ENCODE results near the gene TEX19. TPM values are rescaled to one million over a fixed set of nuclear protein-coding genes. Genes with fewer than 3 reads are reported as not detected.
"Not testable (repeated sequence)": the region's sequence is repeated elsewhere in the genome, so short reads cannot be mapped to it uniquely, and the experiment has no call there.

TEX19 gene
- total RNA-seq, 1 experiment from 2014 or later = 0.24 TPM

GRCh38 chr17:82408938-82409318 lies 49.9 kb downstream of the TEX19 start:
- H3K9me2 ChIP-seq (ENCODE audit: insufficient read depth) = no peaks in the 10 kb centered on the region
- H3K9me3 ChIP-seq (ENCODE audit: insufficient read depth, low read depth) = no peaks in the 10 kb centered on the region
- ChIA-PET CTCF (no interaction called here), POLR2A (ENCODE audit: unreplicated experiment) (no interaction called here)
- H3K27ac ChIP-seq = no peak overlapping the region
- H3K4me1 ChIP-seq (replicated peaks; ENCODE audit: insufficient read depth) = no peaks in the 10 kb centered on the region
- intact Hi-C loops (cut with micrococcal nuclease; ENCODE audit: unreplicated experiment) = no loop called here
- TF ChIP-seq EZH2 (IDR thresholded peaks at IDR 0.05; ENCODE audit: low read depth) = no peak
- no peak for TF ChIP-seq CTCF (conservative IDR thresholded peaks at IDR 0.05)
- H3F3A ChIP-seq (ENCODE audit: insufficient read depth, low read depth) = no peaks in the 10 kb centered on the region
- H2AFZ ChIP-seq = no peak overlapping the region
- no peaks in the 10 kb centered on the region for H3K27me3 ChIP-seq (ENCODE audit: insufficient read depth, low read depth)
- no peak overlapping the region for H3K4me3 ChIP-seq
- no peak for DNase-seq
- H3K4me2 ChIP-seq = no peak overlapping the region
- BruUV-seq (replicated peaks) = no TSS peak
- no peaks in the 10 kb centered on the region for H3K79me2 ChIP-seq (ENCODE audit: low read depth)
- H3K36me3 ChIP-seq (ENCODE audit: low read depth) = no peaks in the 10 kb centered on the region
- H4K20me1 ChIP-seq (ENCODE audit: insufficient read depth) = no peaks in the 10 kb centered on the region

- ChIA-PET POLR2A (ENCODE audit: unreplicated experiment) (no interaction called here), CTCF (interaction anchor here (0.7 kb wide), 1 partner anchor 561 kb away, joined by 10 read pairs; no protein-coding TSS in a partner anchor)
- Histone ChIP-seq H3K9me3 (ENCODE audit: insufficient read depth, low read depth) (no peaks in the 10 kb centered on the region), H3K4me3 (no peak overlapping the region), H3K9me2 (ENCODE audit: insufficient read depth) (no peaks in the 10 kb centered on the region), H3K27me3 (ENCODE audit: insufficient read depth, low read depth) (no peaks in the 10 kb centered on the region), H3K36me3 (ENCODE audit: low read depth) (no peaks in the 10 kb centered on the region), H2AFZ (no peak overlapping the region), H3K4me1 (replicated peaks; ENCODE audit: insufficient read depth) (no peaks in the 10 kb centered on the region), H3K79me2 (ENCODE audit: low read depth) (no peaks in the 10 kb centered on the region), H3K4me2 (no peak overlapping the region), H3K27ac (no peak overlapping the region), H3F3A (ENCODE audit: insufficient read depth, low read depth) (no peaks in the 10 kb centered on the region), H4K20me1 (ENCODE audit: insufficient read depth) (peaks cover 7% of the 10 kb centered on the region)
- intact Hi-C loops (cut with micrococcal nuclease; ENCODE audit: unreplicated experiment) = loop anchor here (5.0 kb wide), 1 partner anchor 58 kb away; no protein-coding TSS in a partner anchor
- no peak for DNase-seq
- TF ChIP-seq CTCF (conservative IDR thresholded peaks at IDR 0.05) (no peak), EZH2 (IDR thresholded peaks at IDR 0.05; ENCODE audit: low read depth) (no peak)
- no TSS peak for BruUV-seq (replicated peaks)
Measured at GRCh38 chr17:82410014-82410716, 51.1 kb downstream of the TEX19 start.

- Histone ChIP-seq H3K4me3 (no peak overlapping the region), H3K27me3 (ENCODE audit: insufficient read depth, low read depth) (no peaks in the 10 kb centered on the region), H3F3A (ENCODE audit: insufficient read depth, low read depth) (no peaks in the 10 kb centered on the region), H3K4me2 (no peak overlapping the region), H4K20me1 (ENCODE audit: insufficient read depth) (peaks cover 9% of the 10 kb centered on the region), H3K9me2 (ENCODE audit: insufficient read depth) (no peaks in the 10 kb centered on the region), H3K4me1 (replicated peaks; ENCODE audit: insufficient read depth) (no peaks in the 10 kb centered on the region), H3K79me2 (ENCODE audit: low read depth) (no peaks in the 10 kb centered on the region), H3K9me3 (ENCODE audit: insufficient read depth, low read depth) (no peaks in the 10 kb centered on the region), H2AFZ (no peak overlapping the region), H3K27ac (no peak overlapping the region), H3K36me3 (ENCODE audit: low read depth) (no peaks in the 10 kb centered on the region)
- intact Hi-C loops (cut with micrococcal nuclease; ENCODE audit: unreplicated experiment) = loop anchor here (5.0 kb wide), 1 partner anchor 59 kb away; no protein-coding TSS in a partner anchor
- CTCF ChIA-PET = interaction anchor here (0.7 kb wide), 1 partner anchor 674 kb away, joined by 3 read pairs; no protein-coding TSS in a partner anchor
- DNase-seq = no peak
- TF ChIP-seq EZH2 (IDR thresholded peaks at IDR 0.05; ENCODE audit: low read depth) (no peak), CTCF (conservative IDR thresholded peaks at IDR 0.05) (no peak)
- POLR2A ChIA-PET (ENCODE audit: unreplicated experiment) = no interaction called here
- no TSS peak for BruUV-seq (replicated peaks)
Measured at GRCh38 chr17:82411396-82412053, 52.5 kb downstream of the TEX19 start.

- H3F3A ChIP-seq (ENCODE audit: insufficient read depth, low read depth); H3K9me2 ChIP-seq (ENCODE audit: insufficient read depth); BruUV-seq (replicated peaks); H2AFZ ChIP-seq; H3K27me3 ChIP-seq (ENCODE audit: insufficient read depth, low read depth); H3K79me2 ChIP-seq (ENCODE audit: low read depth); DNase-seq; H3K4me3 ChIP-seq; H3K4me2 ChIP-seq; H3K9me3 ChIP-seq (ENCODE audit: insufficient read depth, low read depth); H3K4me1 ChIP-seq (replicated peaks; ENCODE audit: insufficient read depth); POLR2A ChIA-PET (ENCODE audit: unreplicated experiment); H4K20me1 ChIP-seq (ENCODE audit: insufficient read depth); H3K27ac ChIP-seq; H3K36me3 ChIP-seq (ENCODE audit: low read depth): not testable (repeated sequence)
- CTCF ChIA-PET = interaction anchor here (0.7 kb wide), 1 partner anchor 674 kb away, joined by 3 read pairs; no protein-coding TSS in a partner anchor
- intact Hi-C loops (cut with micrococcal nuclease; ENCODE audit: unreplicated experiment) = loop anchor here (5.0 kb wide), 1 partner anchor 60 kb away; no protein-coding TSS in a partner anchor
Measured at GRCh38 chr17:82412081-82412480, 53.0 kb downstream of the TEX19 start.
